Right lung (tissue), 5 donors: ENCODE results near the gene ACSBG1. TPM values are rescaled to one million over a fixed set of nuclear protein-coding genes. Genes with fewer than 3 reads are reported as not detected.

Source experiments
- DNase-seq, 2 donors: peaks; one replicate each; pipeline ENCODE4 v3.0.0-alpha.2; 2013
- polyA plus RNA-seq, 5 donors: library from polyadenylated mRNA; unstranded; fragments of 120-200 nt; gene quantifications; one replicate each; pipeline versions ENCODE4 v1.2.1 to v1.2.3, GENCODE V29; 2013; ENCODE audit warnings: inconsistent platforms in 1 of 5, low replicate concordance in 1 of 5; ENCODE audit not compliant: insufficient read length in 5 of 5, insufficient read depth in 1 of 5

Gene ACSBG1
- polyA plus RNA-seq, 5 donors, result 0.51 to 1.2 (median 0.82) TPM

GRCh38 chr15:78204351-78205309, 29.7 kb downstream of the ACSBG1 start:
- DNase-seq, result no peak

- DNase-seq, result no peak
Observed at GRCh38 chr15:78203346-78204225, 30.8 kb downstream of the ACSBG1 start.

DNA sequence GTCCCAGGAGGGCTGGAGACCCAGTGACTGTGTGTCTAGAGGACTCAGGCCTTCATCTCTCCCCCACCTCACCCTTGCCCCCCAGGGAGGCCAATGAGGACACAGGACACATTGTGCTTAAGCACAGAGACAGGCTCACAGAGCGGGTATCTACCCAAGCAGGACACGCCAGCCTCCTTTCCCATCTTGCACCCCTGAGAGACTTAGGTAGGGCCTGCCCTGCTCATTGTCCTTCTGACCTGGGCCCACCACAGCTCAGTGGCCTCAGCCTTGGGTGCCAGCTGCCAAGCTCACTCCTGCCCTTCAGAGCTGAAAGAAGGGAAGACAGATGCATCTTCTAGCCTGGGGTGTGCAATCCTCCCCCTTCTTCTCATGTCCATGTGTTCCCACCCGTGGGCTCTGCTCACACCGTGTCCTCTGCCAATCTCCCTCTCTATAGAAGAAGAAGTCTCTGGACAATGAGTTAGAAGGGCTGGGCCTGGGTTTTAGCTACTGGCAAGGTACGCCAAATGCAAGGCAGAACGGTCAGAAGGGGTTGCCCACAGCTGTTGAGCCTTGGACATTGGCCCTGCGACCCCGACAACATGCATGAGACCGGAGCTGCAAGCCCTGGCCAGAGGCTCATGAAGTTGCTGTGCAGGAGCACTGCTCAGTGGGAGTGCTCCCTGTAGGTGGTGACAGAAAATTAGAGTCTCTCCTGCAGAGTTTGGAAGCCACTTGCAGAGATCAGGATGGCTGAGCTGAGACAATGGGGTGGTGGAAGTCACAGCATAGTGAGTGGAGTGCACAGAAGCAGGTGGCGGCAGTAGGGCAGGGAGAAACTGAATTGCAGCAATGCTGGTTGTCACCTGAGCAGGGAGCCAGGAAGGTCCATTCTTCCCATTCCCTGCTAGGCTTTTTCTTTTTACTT, 32.8 kb downstream of the ACSBG1 start:
- no peak for DNase-seq

- DNase-seq, result no peak
Observed at GRCh38 chr15:78200276-78200930, 34.0 kb downstream of the ACSBG1 start.

DNA sequence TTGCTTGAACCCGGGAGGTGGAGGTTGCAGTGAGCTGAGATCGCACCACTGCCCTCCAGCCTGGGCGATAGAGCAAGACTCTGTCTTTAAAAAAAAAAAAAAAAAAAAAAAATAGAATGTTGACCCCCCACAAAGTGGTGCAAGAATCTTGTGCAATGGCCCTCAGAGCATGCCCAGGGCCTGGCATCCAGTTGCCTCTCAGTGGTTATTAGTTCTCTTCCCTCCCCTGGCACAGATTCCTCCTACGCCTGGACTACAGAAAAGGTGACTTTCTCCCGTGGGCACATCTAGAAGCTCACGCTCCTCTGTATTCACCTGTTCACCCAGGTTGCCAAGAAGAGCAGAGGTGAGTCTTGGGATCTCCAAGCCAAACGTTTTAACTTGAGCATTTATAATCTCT, 36.7 kb downstream of the ACSBG1 start:
- DNase-seq, result no peak

DNA sequence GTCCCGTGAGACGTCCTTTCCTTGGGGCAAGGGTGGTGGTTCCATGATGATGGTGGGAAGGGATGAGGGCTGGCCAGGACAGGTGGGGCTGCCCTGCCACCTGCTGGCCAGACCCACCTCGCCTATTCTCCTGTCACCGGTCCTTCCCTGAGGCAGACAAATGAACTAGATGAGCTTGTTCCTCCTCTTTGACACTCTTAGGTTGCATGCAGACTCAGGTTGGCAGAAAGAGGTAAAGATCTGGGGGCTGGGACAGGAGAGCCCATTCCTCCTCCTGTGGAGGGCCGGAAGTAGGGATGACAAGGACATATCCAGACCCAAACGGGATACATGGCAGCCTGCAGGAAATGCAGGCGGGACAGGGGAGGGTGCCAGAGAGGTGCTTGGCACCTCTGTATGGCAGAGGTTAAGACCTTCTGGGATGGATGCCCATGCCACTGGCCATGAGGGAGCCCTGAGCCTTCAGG, 38.6 kb downstream of the ACSBG1 start:
- DNase-seq, result no peak

DNA sequence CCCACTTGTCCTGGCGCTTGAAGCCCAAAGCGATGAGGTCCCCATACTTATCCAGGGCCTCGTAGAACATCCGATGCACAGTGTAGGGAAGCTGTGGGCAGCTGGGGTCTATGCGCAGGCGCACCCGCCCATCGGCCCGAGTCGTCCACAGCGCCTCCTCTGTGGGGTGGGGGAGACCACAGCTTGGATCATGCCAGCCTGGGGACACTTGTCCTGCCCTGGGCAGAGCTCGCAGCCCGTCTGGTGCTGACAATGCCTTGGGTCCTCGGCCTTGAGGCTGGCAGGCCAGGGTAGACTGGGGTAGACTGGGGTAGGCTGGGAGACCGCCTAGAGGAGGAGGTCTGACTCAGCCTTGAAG, 39.8 kb downstream of the ACSBG1 start:
- DNase-seq, result no peak

DNA sequence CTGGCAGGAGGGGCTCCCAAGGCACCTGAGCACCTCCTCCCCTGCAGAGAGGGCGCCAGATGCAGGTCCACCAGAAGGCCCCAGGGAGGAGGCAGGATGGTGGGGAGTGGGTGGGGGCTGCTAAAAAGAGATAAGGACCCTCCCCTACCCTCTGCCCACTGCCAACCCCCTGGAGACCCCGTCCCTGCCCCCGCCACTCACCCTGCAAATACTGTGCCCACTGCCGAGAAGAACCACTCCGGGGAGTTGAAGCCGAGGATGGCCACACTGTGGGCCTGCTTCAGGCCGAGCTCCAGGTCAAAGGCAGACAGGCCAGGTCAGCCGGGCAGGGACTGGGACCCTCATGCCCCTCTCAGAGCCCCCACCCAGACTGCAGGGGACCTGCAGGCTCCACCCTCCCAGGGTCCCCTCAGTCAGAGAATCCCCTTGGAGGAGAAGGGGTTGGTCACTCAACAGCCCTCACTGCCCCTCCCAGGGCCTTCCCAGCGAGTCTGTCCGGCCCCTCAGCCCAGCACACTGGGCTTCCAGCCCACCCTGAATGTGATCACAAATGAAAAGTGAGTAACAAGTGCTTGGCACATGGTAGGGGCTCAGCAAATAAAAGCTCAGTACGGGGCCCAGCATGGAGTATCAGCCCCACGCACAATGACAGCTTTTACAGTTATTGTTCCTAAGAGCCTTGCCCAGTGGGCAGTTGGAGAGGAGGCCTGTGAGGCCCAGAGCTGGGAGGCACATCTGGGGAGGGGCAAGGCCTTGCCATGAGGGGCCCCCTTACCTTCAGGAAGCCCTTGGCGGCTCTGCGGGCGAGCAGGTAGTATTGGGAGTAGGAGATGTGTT, 40.4 kb downstream of the ACSBG1 start:
- no peak for DNase-seq

- no peak for DNase-seq
Observed at GRCh38 chr15:78192826-78193594, 41.4 kb downstream of the ACSBG1 start.

- DNase-seq, result no peak
Observed at GRCh38 chr15:78182821-78183220, 51.5 kb downstream of the ACSBG1 start.

DNA sequence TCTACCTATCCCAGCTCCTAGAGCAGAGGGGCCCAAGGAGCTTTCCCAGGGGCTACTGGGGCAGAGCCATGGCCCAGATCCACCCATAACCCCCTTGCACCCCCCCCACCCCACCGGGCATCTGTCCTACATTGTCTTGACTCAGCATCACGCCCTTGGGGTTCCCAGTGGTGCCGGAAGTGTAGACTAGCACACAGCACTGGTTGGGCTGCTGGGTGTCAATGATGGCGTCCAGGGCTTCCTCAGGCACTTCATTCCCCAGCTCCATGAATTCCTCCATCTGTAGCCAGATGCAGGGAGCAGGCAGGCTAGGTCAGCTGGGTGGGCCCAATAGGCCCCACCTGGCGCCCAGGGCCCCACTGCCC, 52.0 kb downstream of the ACSBG1 start:
- DNase-seq, result no peak

DNA sequence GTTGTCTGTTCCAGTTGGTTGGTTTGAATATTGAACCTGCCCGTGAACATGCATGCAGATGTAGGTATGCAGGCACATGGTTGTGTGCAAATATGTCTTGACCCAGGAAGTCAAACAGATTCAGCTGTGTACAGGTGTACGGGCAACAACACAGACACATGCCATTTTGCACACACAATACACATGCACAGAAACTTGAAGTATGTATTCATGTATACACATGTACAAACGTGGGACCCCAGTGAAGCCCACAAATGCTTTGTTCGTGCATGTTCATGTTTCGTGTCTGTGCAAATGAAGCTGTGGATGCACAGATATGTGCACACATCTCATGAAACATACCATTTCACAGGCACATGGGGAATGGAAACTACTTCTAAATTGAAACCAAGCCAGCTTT, 54.5 kb downstream of the ACSBG1 start:
- no peak for DNase-seq

DNA sequence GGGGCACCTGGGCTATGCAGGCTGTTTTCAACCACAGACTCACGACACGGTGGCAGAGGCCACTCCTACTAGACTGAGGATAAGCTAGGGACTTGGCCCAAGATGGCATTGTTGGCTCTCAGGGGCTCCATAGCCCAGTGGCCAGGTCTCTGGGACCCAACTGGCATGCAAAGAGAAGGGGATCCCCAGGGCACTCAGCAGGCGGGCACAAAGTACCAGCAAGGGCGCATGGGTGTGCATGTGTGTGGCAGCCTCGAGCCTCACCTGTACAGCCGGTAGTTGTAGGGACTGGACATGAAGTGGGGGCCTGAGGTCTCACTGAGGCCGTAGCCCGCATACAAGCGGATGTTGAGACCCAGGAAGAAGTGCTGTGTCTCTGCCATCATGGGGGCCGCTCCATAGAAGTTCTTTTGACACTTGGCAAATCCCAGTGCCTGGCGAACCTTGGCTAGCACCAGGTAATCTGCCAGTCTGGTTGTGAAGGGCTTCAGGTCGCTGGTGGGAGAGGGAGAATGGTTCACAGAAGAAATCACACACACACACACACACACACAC, 55.0 kb downstream of the ACSBG1 start:
- DNase-seq, result no peak

GRCh38 chr15:78178064-78178463, 56.3 kb downstream of the ACSBG1 start:
- no peak for DNase-seq

DNA sequence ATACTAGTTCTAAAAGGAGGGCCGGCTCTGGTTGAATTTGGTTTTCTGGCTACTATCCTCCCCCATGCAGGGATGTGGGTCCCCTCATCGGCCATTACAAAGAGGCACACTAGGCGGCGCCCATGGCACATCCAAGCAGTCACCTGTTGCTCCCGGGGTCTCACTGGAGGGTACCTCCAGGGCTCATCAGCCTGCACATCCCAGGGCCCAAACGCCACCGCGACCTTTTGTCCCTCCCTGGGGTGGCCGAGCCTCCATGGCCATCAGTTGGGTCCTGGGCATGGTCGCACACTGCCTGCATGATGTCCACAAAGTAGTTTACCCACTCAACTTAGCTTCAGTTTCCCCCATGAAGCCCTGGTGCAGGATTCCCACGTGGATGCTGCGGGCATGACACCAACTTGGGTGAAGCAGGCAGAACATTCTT, 56.9 kb downstream of the ACSBG1 start:
- no peak for DNase-seq

GRCh38 chr15:78175330-78175729, 59.0 kb downstream of the ACSBG1 start:
- no peak for DNase-seq

GRCh38 chr15:78174401-78174800, 60.0 kb downstream of the ACSBG1 start:
- DNase-seq, result no peak

DNA sequence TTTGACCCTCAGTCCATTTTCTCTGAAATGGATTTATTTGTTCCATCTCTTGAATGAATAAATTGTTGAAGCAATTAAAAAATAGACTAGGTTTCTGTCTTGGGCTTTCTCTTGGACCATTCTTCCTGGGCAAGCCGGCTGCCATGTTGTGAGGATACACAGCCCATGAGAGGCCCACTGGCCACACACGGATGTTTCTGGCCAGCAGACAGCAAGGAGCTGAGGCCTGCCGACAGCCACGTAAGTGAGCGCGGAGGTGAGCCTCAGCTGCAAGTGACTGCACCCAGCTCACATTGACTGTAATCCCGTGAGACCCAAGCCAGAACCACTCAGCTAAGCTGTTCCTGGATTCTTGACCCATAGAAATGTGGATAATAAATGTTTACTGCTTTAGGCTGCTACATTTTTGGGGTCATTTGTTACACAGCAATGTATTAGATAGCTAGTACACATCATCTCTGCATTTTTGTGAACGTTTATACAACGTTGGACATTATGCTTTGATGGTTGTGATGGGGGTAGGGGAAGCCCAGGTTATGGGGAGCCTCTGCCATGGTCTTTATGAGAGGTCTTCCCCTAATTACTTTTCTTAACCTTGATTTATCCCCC, 62.4 kb downstream of the ACSBG1 start:
- DNase-seq, result no peak
